ENCODE results near the gene IGFN1. TPM values are rescaled to one million over a fixed set of nuclear protein-coding genes. Genes with fewer than 3 reads are reported as not detected.

IGFN1 gene
- total and polyA plus RNA-seq, 2 experiments from 2014 or later: not detected

DNA sequence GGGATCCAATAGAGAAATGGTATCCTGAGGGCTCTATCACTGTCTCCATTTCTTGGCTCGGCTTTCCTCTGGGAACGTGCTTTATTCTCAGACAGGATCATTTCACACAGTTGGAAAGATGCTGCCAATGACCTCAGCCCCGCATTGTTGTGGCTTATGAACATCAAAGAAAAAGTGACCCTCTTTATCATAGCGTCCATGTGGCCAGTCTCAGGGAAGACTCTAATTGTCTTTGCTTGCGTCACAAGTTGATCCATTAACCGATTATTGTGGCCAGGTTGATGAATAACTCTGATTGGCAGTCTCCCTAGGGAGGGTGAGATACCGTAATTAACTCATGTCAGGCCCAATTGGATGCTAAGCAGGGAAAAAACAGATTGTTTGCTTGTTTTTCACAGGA lies 26.0 kb upstream of the IGFN1 start (continued):
- TF ChIP-seq, protein P1, sequence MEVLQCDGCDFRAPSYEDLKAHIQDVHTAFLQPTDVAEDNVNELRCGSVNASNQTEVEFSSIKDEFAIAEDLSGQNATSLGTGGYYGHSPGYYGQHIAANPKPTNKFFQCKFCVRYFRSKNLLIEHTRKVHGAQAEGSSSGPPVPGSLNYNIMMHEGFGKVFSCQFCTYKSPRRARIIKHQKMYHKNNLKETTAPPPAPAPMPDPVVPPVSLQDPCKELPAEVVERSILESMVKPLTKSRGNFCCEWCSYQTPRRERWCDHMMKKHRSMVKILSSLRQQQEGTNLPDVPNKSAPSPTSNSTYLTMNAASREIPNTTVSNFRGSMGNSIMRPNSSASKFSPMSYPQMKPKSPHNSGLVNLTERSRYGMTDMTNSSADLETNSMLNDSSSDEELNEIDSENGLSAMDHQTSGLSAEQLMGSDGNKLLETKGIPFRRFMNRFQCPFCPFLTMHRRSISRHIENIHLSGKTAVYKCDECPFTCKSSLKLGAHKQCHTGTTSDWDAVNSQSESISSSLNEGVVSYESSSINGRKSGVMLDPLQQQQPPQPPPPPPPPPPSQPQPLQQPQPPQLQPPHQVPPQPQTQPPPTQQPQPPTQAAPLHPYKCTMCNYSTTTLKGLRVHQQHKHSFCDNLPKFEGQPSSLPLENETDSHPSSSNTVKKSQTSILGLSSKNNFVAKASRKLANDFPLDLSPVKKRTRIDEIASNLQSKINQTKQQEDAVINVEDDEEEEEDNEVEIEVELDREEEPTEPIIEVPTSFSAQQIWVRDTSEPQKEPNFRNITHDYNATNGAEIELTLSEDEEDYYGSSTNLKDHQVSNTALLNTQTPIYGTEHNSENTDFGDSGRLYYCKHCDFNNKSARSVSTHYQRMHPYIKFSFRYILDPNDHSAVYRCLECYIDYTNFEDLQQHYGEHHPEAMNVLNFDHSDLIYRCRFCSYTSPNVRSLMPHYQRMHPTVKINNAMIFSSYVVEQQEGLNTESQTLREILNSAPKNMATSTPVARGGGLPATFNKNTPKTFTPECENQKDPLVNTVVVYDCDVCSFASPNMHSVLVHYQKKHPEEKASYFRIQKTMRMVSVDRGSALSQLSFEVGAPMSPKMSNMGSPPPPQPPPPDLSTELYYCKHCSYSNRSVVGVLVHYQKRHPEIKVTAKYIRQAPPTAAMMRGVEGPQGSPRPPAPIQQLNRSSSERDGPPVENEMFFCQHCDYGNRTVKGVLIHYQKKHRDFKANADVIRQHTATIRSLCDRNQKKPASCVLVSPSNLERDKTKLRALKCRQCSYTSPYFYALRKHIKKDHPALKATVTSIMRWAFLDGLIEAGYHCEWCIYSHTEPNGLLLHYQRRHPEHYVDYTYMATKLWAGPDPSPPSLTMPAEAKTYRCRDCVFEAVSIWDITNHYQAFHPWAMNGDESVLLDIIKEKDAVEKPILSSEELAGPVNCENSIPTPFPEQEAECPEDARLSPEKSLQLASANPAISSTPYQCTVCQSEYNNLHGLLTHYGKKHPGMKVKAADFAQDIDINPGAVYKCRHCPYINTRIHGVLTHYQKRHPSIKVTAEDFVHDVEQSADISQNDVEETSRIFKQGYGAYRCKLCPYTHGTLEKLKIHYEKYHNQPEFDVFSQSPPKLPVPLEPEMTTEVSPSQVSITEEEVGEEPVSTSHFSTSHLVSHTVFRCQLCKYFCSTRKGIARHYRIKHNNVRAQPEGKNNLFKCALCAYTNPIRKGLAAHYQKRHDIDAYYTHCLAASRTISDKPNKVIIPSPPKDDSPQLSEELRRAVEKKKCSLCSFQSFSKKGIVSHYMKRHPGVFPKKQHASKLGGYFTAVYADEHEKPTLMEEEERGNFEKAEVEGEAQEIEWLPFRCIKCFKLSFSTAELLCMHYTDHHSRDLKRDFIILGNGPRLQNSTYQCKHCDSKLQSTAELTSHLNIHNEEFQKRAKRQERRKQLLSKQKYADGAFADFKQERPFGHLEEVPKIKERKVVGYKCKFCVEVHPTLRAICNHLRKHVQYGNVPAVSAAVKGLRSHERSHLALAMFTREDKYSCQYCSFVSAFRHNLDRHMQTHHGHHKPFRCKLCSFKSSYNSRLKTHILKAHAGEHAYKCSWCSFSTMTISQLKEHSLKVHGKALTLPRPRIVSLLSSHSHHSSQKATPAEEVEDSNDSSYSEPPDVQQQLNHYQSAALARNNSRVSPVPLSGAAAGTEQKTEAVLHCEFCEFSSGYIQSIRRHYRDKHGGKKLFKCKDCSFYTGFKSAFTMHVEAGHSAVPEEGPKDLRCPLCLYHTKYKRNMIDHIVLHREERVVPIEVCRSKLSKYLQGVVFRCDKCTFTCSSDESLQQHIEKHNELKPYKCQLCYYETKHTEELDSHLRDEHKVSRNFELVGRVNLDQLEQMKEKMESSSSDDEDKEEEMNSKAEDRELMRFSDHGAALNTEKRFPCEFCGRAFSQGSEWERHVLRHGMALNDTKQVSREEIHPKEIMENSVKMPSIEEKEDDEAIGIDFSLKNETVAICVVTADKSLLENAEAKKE (CRISPR knock-in tag; IDR thresholded peaks at IDR 0.05): no peak
- TF ChIP-seq STAT1 (IDR thresholded peaks at IDR 0.05; ENCODE audit: unreplicated experiment): no peak

DNA sequence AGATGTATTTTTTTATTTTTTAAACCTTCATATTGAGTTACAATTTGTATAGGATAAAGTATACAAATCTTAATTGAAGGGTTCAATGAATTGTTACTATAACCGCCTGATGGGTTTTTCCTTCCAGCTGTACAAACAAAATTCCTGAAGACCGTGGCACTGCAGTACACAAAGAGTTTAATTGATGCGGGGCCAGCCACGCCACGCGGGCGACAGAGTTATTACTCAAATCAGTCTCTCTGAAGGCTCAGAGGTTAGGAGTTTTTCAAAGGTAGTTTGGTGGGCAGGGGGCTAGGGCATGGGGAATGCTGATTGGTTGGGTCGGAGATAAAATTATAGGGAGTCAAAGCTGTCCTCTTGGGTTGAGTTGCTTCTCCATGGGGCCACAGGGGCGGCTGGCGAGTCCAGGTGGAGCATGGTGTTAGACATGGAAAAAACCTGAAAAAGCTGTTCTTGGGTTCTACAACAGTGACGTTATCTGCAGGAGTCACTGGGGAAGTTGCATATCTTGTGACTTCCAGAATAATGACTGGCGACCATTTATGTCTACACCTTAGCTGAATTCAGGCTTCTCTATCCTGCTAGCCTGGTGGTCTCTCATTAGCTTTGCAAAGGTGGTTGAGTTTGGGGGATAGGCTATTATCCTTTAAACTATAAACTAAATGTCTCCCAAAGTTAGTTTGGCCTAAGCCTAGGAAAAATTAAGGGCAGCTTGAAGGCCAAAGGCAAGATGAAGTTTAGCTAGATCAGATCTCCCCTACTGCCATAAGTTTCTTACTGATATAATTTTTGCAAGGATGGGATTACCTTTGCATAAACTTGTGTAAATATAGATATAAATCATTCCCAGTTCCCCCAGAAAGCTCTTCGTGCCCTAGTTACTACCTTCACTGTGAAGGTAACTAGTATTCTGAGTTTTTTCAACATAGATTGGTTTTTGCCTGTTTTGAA lies 23.3 kb upstream of the IGFN1 start:
- no peak for ATAC-seq
- H3K36me3 ChIP-seq (ENCODE audit: insufficient read depth): no peaks in the 10 kb centered on the region
- H3K4me2 ChIP-seq: no peak overlapping the region
- H3K4me1 ChIP-seq (ENCODE audit: insufficient read depth): peaks cover 16% of the 10 kb centered on the region
- no peak for TF ChIP-seq STAT1 (IDR thresholded peaks at IDR 0.05; ENCODE audit: unreplicated experiment)
- TF ChIP-seq EZH2 (IDR thresholded peaks at IDR 0.05; ENCODE audit: low read depth, unreplicated experiment): no peak
- TF ChIP-seq EZH2phosphoT487 (IDR thresholded peaks at IDR 0.05; ENCODE audit: unreplicated experiment): no peak
- TF ChIP-seq, protein P2, sequence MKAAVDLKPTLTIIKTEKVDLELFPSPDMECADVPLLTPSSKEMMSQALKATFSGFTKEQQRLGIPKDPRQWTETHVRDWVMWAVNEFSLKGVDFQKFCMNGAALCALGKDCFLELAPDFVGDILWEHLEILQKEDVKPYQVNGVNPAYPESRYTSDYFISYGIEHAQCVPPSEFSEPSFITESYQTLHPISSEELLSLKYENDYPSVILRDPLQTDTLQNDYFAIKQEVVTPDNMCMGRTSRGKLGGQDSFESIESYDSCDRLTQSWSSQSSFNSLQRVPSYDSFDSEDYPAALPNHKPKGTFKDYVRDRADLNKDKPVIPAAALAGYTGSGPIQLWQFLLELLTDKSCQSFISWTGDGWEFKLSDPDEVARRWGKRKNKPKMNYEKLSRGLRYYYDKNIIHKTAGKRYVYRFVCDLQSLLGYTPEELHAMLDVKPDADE (IDR thresholded peaks at IDR 0.05): no peak
- TF ChIP-seq, protein P3, sequence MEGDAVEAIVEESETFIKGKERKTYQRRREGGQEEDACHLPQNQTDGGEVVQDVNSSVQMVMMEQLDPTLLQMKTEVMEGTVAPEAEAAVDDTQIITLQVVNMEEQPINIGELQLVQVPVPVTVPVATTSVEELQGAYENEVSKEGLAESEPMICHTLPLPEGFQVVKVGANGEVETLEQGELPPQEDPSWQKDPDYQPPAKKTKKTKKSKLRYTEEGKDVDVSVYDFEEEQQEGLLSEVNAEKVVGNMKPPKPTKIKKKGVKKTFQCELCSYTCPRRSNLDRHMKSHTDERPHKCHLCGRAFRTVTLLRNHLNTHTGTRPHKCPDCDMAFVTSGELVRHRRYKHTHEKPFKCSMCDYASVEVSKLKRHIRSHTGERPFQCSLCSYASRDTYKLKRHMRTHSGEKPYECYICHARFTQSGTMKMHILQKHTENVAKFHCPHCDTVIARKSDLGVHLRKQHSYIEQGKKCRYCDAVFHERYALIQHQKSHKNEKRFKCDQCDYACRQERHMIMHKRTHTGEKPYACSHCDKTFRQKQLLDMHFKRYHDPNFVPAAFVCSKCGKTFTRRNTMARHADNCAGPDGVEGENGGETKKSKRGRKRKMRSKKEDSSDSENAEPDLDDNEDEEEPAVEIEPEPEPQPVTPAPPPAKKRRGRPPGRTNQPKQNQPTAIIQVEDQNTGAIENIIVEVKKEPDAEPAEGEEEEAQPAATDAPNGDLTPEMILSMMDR (conservative IDR thresholded peaks at IDR 0.05; ENCODE audit: low read depth in 2 of 2): no peak
- no peak for TF ChIP-seq CREB1 (CRISPR knock-in tag; IDR thresholded peaks at IDR 0.05; ENCODE audit: low read depth)
- no peak for TF ChIP-seq POLR2AphosphoS5 (IDR thresholded peaks at IDR 0.05; ENCODE audit: low read depth)
- TF ChIP-seq NANOG (IDR thresholded peaks at IDR 0.05; ENCODE audit: borderline replicate concordance): no peak
- TF ChIP-seq ZNF114 (CRISPR knock-in tag; IDR thresholded peaks at IDR 0.05): no peak
- no peak for DNase-seq (ENCODE audit: low spot score)
- H3K4me3 ChIP-seq: no peak overlapping the region
- no peak overlapping the region for H3K4me3 Mint-ChIP-seq
- peaks cover 2% of the 10 kb centered on the region for H3K27me3 Mint-ChIP-seq (ENCODE audit: insufficient read depth, low read depth, poor library complexity)
- no peak overlapping the region for H3K27ac ChIP-seq (ENCODE audit: low read depth)
- H3K4me1 Mint-ChIP-seq: peaks cover 11% of the 10 kb centered on the region
- peaks cover 9% of the 10 kb centered on the region; the same call in 1 of the 2 replicates for H3K27me3 ChIP-seq (ENCODE audit: insufficient read depth)
- H3K9me3 Mint-ChIP-seq: no peaks in the 10 kb centered on the region
- no peaks in the 10 kb centered on the region for H4K20me1 ChIP-seq (replicated peaks; ENCODE audit: insufficient read depth)
- H2AFZ ChIP-seq: no peak overlapping the region
- no peaks in the 10 kb centered on the region for H3K9me2 ChIP-seq (ENCODE audit: insufficient read depth)
- H3K36me3 Mint-ChIP-seq (ENCODE audit: low read depth): no peaks in the 10 kb centered on the region
- H3F3A ChIP-seq (replicated peaks; ENCODE audit: low read depth): 0 out of 2 replicates have a peak, but pooled peaks cover 5% of the 10 kb centered on the region
- no peaks in the 10 kb centered on the region for H3K79me2 ChIP-seq (replicated peaks; ENCODE audit: insufficient read depth)
- H3K27ac Mint-ChIP-seq: no peak overlapping the region
